A673 (cell line): ENCODE results near the gene WFDC5.

Experiments
- CTCF ChIP-seq: fragments of 300-800, 200-600 bp; sonication (generic); conservative IDR thresholded peaks from 2 replicates; pipeline ENCODE4 v1.5.1; 2017; ENCODE audit warnings: low read depth, mild to moderate bottlenecking, antibody characterized with exemption, low read length, moderate library complexity, mixed read lengths
- EZH2 ChIP-seq: fragments of 200-600 bp; sonication (generic); IDR thresholded peaks from 2 replicates; pipeline ENCODE4 v1.6.1; 2017; ENCODE audit warnings: borderline replicate concordance, low read depth, mild to moderate bottlenecking, mixed read lengths, antibody characterized with exemption, low read length; ENCODE audit not compliant: poor library complexity, severe bottlenecking

- TF ChIP-seq CTCF, result no peak
- no peak for TF ChIP-seq EZH2
These were observed 50.2 kb downstream of the WFDC5 start for GRCh38 chr20:45064812-45065211.
